Lower leg skin (tissue), 4 donors: ENCODE measurements around the gene TMC1. TPM values are rescaled to one million over a fixed set of nuclear protein-coding genes. Genes with fewer than 3 reads are reported as not detected.
"Not testable (repeated sequence)": the region's sequence is repeated elsewhere in the genome, so short reads cannot be mapped to it uniquely, and the experiment has no call there.

Experiments
- DNase-seq, 2 donors: peaks; one replicate each; pipeline ENCODE4 v3.0.0-alpha.2; 2019; ENCODE audit warnings: low spot score in 2 of 2
- H3K4me3 ChIP-seq: fragments of 200-600 bp; sonication (generic); 2 replicates; pipeline ENCODE4 v1.5.1; 2017; ENCODE audit warnings: mild to moderate bottlenecking, low read depth; ENCODE audit not compliant: poor library complexity, severe bottlenecking
- POLR2A ChIP-seq, 2 donors: fragments of 450-650 bp; IDR thresholded peaks; one replicate each; pipeline ENCODE4 v1.6.1; 2016 to 2017; ENCODE audit warnings: antibody characterized with exemption in 2 of 2, mild to moderate bottlenecking in 1 of 2, moderate library complexity in 1 of 2
- WGBS, 2 donors: methylation state at CpG; one replicate each; pipeline ENCODE4 v1.1.5; 2018; 5-methylcytosine and 5-hydroxymethylcytosine counted together
- intact Hi-C: fragments of 100-400 bp; cut with DNase I; formaldehyde crosslinking; loops from one replicate; pipeline ENCODE4 v1.15.0; 2023; ENCODE audit warnings: low total_unique reads
- total RNA-seq, 4 donors: library from RNA; depleted of rRNA; stranded (reverse); fragments of >200 nt; gene quantifications; one replicate each; pipeline ENCODE4 v1.1.0, GENCODE V29; 2016
- TF ChIP-seq, protein P1 (sequence below), 3 donors: fragments of 450-650 bp; IDR thresholded peaks; one replicate each; pipeline ENCODE4 v1.5.1; 2016; ENCODE audit warnings: antibody characterized with exemption in 3 of 3, mild to moderate bottlenecking in 3 of 3, moderate library complexity in 2 of 3

The TMC1 gene
- total RNA-seq, 4 donors from 2014 or later, result 0.13 to 0.46 TPM; not detected in 2

GRCh38 chr9:72491242-72491641 is 30.2 kb upstream of the TMC1 start:
- no peak overlapping the region for H3K4me3 ChIP-seq
- 89 to 92% methylated on average over 2 of the region's 2 CpGs for whole genome bisulfite sequencing, 2 donors
- intact Hi-C loops, result no loop called here
- no peak for DNase-seq
- TF ChIP-seq POLR2A (IDR thresholded peaks at IDR 0.05), result no peak
- TF ChIP-seq, protein P1, sequence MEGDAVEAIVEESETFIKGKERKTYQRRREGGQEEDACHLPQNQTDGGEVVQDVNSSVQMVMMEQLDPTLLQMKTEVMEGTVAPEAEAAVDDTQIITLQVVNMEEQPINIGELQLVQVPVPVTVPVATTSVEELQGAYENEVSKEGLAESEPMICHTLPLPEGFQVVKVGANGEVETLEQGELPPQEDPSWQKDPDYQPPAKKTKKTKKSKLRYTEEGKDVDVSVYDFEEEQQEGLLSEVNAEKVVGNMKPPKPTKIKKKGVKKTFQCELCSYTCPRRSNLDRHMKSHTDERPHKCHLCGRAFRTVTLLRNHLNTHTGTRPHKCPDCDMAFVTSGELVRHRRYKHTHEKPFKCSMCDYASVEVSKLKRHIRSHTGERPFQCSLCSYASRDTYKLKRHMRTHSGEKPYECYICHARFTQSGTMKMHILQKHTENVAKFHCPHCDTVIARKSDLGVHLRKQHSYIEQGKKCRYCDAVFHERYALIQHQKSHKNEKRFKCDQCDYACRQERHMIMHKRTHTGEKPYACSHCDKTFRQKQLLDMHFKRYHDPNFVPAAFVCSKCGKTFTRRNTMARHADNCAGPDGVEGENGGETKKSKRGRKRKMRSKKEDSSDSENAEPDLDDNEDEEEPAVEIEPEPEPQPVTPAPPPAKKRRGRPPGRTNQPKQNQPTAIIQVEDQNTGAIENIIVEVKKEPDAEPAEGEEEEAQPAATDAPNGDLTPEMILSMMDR (IDR thresholded peaks at IDR 0.05), result no peak

- DNase-seq, result no peak
- H3K4me3 ChIP-seq, result no peak overlapping the region
- TF ChIP-seq, protein P1 (IDR thresholded peaks at IDR 0.05), result no peak
- TF ChIP-seq POLR2A (IDR thresholded peaks at IDR 0.05), result no peak
- intact Hi-C loops, result no loop called here
Measured at GRCh38 chr9:72494051-72494450, 27.4 kb upstream of the TMC1 start.

- intact Hi-C loops, result no loop called here
- H3K4me3 ChIP-seq, result no peak overlapping the region
- TF ChIP-seq, protein P1 (IDR thresholded peaks at IDR 0.05), result no peak
- no peak for TF ChIP-seq POLR2A (IDR thresholded peaks at IDR 0.05)
- no peak for DNase-seq
- WGBS, 2 donors, result 46 to 57% methylated on average over 9 of the region's 9 CpGs
Measured at GRCh38 chr9:72497447-72498046, 23.9 kb upstream of the TMC1 start.

GRCh38 chr9:72506615-72507014 is 14.8 kb upstream of the TMC1 start:
- DNase-seq, result no peak
- no peak overlapping the region for H3K4me3 ChIP-seq
- 94 to 98% methylated on average over 3 of the region's 3 CpGs for WGBS, 2 donors
- no peak for TF ChIP-seq POLR2A (IDR thresholded peaks at IDR 0.05)
- TF ChIP-seq, protein P1 (IDR thresholded peaks at IDR 0.05), result no peak
- intact Hi-C loops, result no loop called here

GRCh38 chr9:72509053-72509452 is 12.4 kb upstream of the TMC1 start:
- H3K4me3 ChIP-seq, result no peak overlapping the region
- 50 to 54% methylated on average over 1 of the region's 1 CpG for WGBS, 2 donors
- DNase-seq, result no peak
- no peak for TF ChIP-seq POLR2A (IDR thresholded peaks at IDR 0.05)
- TF ChIP-seq, protein P1 (IDR thresholded peaks at IDR 0.05), result no peak
- intact Hi-C loops, result no loop called here

GRCh38 chr9:72509635-72510034 is 11.8 kb upstream of the TMC1 start:
- H3K4me3 ChIP-seq, result no peak overlapping the region
- no peak for TF ChIP-seq POLR2A (IDR thresholded peaks at IDR 0.05)
- TF ChIP-seq, protein P1 (IDR thresholded peaks at IDR 0.05), result no peak
- no peak for DNase-seq
- WGBS, 2 donors, result 44 to 55% methylated on average over 1 of the region's 1 CpG
- intact Hi-C loops, result no loop called here

DNA sequence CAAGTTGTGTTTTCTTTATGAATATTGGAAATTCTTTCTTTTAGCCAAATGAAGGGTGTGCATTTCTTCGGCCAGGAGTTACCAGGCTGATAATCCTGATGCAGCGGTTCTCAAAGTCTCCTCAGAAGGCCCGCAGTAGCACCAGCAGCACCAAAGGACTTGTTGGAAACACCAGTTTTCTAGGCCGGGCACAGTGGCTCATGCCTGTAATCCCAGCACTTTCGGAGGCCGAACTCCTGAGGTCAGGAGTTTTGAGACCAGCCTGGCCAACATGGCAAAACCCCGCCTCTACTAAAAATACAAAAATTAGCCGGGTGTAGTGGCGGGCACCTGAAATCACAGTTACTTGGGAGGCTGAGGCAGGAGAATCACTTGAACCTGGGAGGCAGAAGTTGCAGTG is 397 bp upstream of the TMC1 start:
- 98% methylated on average over 9 of the region's 9 CpGs for WGBS, 2 donors
- intact Hi-C loops, result not testable (repeated sequence)

More for the DNA sequence above, 397 bp upstream of the TMC1 start:
- H3K4me3 ChIP-seq, DNase-seq: not testable (repeated sequence)
